Diencephalon (tissue), 1 donor: Measurements from ENCODE around the gene PDCD4. TPM values are rescaled to one million over a fixed set of nuclear protein-coding genes. Genes with fewer than 3 reads are reported as not detected.

Experiments
- total RNA-seq: library from RNA; depleted of rRNA; stranded (reverse); fragments of >200 nt; gene quantifications from one replicate; pipeline ENCODE4 v1.2.3, GENCODE V29; 2014

Gene PDCD4
- total RNA-seq, result 68.7 TPM

DNA sequence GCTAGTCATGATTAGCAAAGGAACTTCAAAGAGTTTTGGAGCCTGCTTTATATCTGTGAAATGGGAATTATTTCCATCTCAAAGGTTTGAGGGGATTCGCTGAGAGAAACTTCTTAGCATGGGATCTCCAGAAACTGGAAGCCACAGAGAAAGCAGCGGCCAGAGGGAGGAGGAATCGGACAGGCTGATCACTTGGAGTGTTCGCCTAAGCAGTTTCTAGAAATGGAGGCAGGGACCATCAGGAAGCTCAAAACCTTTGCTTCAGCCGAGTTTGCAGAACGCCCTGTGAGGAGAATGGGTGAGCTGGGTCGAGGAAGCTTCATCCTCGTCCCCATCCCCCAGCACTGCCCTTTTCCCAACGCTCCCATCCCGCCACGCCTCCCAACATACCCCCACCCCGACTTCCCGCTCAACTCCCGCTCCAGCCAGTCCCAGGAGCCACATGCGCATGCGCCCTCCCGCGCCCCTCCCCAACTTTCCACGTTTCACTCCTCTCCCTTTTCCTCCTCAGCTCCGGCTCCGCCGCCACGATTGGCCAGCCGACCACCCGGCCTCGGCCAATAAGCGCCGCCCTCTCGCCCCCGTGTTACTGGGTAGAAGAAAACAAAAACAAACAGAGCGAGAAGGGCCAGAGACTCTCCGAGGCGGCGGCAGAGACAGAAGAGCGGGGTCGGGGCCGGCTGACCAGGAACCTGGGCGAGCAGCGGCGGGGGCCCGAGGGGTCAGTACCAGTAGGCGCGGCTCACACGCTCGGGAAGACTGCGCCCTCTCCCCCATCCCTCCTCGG is at the start of gene PDCD4:
Gene PDCD4 (plus strand): TSS at position 631 of the 787 bp plus-strand sequence. CDS start 4,100 bp downstream, outside the sequence.

DNA sequence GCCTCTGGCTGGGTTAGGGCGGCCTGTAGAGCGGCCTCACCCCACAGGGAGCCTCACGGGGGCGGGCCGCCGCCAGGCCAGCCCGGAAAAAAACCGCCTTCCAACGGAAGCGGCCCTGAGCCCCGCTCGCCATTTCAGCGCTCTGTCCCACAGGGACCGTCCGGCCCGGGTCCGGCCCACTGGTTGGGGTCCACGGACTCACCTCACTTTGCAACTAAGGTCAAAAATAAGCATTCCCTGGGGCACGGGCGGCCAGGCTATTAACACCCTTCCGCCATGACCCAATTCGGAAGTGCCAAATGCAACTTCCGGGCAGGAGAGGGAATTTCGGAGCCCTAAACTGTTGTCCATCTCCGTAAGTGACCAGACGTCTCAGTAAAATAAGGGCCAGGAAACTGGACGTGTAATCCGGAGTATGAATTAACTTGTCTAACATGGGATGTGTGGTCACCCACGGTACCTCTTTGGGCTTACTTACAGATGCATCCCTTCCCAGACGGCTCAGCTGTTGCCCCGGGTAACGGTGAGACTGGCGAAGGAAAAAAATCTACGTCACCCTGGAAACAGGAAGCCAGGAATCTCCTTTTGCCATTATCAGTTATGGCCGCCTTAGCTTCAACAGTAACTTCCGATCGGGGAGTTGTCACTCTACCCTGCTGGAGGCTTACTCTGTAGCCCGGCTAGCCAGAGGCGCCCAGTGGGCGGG is 47.1 kb downstream of the PDCD4 start, which contains the start of gene BBIP1:
Gene BBIP1 (minus strand): TSS at position 538 of the 706 bp plus-strand sequence. CDS start 1,023 bp downstream, outside the sequence.

DNA sequence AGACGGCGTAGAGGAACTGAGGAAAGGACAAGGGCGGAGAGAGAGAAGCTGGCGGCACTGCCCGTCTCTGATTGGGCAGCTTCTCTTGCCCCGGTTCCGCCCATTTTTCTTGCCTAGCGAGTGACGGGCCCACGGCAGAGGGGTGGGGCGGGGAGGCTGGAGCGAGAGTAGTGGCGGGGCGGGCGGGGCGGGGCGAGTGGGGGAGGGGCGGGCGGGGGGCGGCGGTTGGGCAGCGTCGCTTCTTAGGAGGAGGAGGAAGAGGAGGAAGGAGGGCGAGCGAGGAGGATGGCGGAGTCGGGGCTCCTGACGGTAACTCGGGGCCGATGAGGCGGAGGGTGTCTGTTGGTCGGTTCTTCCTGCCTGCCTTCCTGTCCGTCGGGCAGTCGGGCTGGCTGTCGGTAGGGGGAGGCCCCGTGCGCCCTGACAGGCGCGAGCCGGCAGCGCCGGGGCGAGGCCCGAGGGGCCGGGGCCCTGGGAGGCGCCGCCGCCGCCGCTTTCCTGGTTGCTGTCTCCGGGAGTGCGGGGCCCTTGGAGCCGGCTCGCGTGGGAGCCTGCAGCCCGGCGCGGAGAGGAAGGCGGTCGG is 47.7 kb downstream of the PDCD4 start, which contains the start of gene SHOC2:
Gene SHOC2 (plus strand): TSS at position 256 of the 583 bp plus-strand sequence. CDS start 44,755 bp downstream, outside the sequence.

Other genes starting within 250 kb of the PDCD4 start
- gene RBM20, start 227.6 kb upstream of the PDCD4 start, total RNA-seq, result 0.23 TPM
- 62.3 TPM for gene BBIP1, start 47.3 kb downstream of the PDCD4 start, total RNA-seq
- gene SHOC2, start 47.7 kb downstream of the PDCD4 start, total RNA-seq, result 142 TPM
- gene ADRA2A, start 205.1 kb downstream of the PDCD4 start, total RNA-seq, result 6.0 TPM